Neural progenitor cell (in vitro differentiated cells): Measurements from ENCODE around the gene MARCO. TPM values are rescaled to one million over a fixed set of nuclear protein-coding genes. Genes with fewer than 3 reads are reported as not detected.

Experiments
- DNase-seq: peaks from one replicate; pipeline ENCODE4 v3.0.0-alpha.2; 2016; ENCODE audit warnings: low spot score
- H2AFZ ChIP-seq: fragments of 200-600 bp; sonication (generic); replicated peaks from 2 replicates; pipeline ENCODE4 v1.6.1; 2016; ENCODE audit warnings: antibody characterized with exemption
- H3F3A ChIP-seq: fragments of 200-600 bp; sonication (generic); 2 replicates; pipeline ENCODE4 v1.6.1; 2016; ENCODE audit warnings: antibody characterized with exemption, low read depth
- H3K27ac ChIP-seq: fragments of 200-600 bp; sonication (generic); 2 replicates; pipeline ENCODE4 v1.5.1; 2016; ENCODE audit warnings: mild to moderate bottlenecking
- H3K27me3 ChIP-seq: fragments of 200-600 bp; sonication (generic); 2 replicates; pipeline ENCODE4 v1.6.1; 2016; ENCODE audit warnings: mild to moderate bottlenecking, moderate library complexity
- H3K36me3 ChIP-seq: fragments of 200-600 bp; sonication (generic); 2 replicates; pipeline ENCODE4 v1.5.1; 2016
- H3K4me1 ChIP-seq: fragments of 200-600 bp; sonication (generic); 2 replicates; pipeline ENCODE4 v1.6.1; 2016; ENCODE audit warnings: mixed run types
- H3K4me2 ChIP-seq: fragments of 200-600 bp; sonication (generic); 2 replicates; pipeline ENCODE4 v1.6.1; 2016
- H3K4me3 ChIP-seq: fragments of 200-600 bp; sonication (generic); 2 replicates; pipeline ENCODE4 v1.5.1; 2016
- H3K79me2 ChIP-seq: fragments of 200-600 bp; sonication (generic); 2 replicates; pipeline ENCODE4 v1.6.1; 2016; ENCODE audit warnings: low read depth
- H3K9ac ChIP-seq: fragments of 200-600 bp; sonication (generic); 2 replicates; pipeline ENCODE4 v1.6.1; 2016
- H3K9me3 ChIP-seq: fragments of 200-600 bp; sonication (generic); 2 replicates; pipeline ENCODE4 v1.5.1; 2016; ENCODE audit warnings: low read depth
- H4K20me1 ChIP-seq: fragments of 200-600 bp; sonication (generic); 2 replicates; pipeline ENCODE4 v1.6.1; 2016; ENCODE audit warnings: low read depth
- H3K27ac Mint-ChIP-seq: 3 replicates; pipeline ENCODE4 v1.8.0; 2021; ENCODE audit warnings: mixed read lengths
- H3K27me3 Mint-ChIP-seq: 2 replicates; pipeline ENCODE4 v1.8.0; 2022; ENCODE audit warnings: low read depth, mild to moderate bottlenecking, inconsistent platforms, moderate library complexity, mixed read lengths; ENCODE audit not compliant: insufficient read depth
- H3K36me3 Mint-ChIP-seq: 3 replicates; pipeline ENCODE4 v1.8.0; 2021; ENCODE audit warnings: mixed read lengths
- H3K4me1 Mint-ChIP-seq: 3 replicates; pipeline ENCODE4 v1.8.0; 2021; ENCODE audit warnings: mixed read lengths
- H3K4me3 Mint-ChIP-seq: 3 replicates; pipeline ENCODE4 v1.8.0; 2021; ENCODE audit warnings: mild to moderate bottlenecking, moderate library complexity, mixed read lengths
- H3K9me3 Mint-ChIP-seq: 3 replicates; pipeline ENCODE4 v1.8.0; 2020; ENCODE audit warnings: mixed read lengths
- EZH2 ChIP-seq: fragments of 200-600 bp; sonication (generic); IDR thresholded peaks from 2 replicates; pipeline ENCODE4 v1.6.1; 2017; ENCODE audit warnings: antibody characterized with exemption, mild to moderate bottlenecking, moderate library complexity
- EZH2phosphoT487 ChIP-seq: fragments of 200-600 bp; sonication (generic); IDR thresholded peaks from 2 replicates; pipeline ENCODE4 v1.6.1; 2017; ENCODE audit warnings: antibody characterized with exemption
- total RNA-seq: library from RNA; depleted of rRNA; stranded (reverse); fragments of >200 nt; gene quantifications from 2 replicates; pipeline ENCODE4 v1.2.3, GENCODE V29; 2015; ENCODE audit warnings: low replicate concordance
- TF ChIP-seq, protein P1 (sequence below): fragments of 200-600 bp; sonication (generic); IDR thresholded peaks from 2 replicates; pipeline ENCODE4 v1.5.1; 2017; ENCODE audit warnings: antibody characterized with exemption, mild to moderate bottlenecking

The MARCO gene
- total RNA-seq, 1 donor from 2014 or later: not detected

DNA sequence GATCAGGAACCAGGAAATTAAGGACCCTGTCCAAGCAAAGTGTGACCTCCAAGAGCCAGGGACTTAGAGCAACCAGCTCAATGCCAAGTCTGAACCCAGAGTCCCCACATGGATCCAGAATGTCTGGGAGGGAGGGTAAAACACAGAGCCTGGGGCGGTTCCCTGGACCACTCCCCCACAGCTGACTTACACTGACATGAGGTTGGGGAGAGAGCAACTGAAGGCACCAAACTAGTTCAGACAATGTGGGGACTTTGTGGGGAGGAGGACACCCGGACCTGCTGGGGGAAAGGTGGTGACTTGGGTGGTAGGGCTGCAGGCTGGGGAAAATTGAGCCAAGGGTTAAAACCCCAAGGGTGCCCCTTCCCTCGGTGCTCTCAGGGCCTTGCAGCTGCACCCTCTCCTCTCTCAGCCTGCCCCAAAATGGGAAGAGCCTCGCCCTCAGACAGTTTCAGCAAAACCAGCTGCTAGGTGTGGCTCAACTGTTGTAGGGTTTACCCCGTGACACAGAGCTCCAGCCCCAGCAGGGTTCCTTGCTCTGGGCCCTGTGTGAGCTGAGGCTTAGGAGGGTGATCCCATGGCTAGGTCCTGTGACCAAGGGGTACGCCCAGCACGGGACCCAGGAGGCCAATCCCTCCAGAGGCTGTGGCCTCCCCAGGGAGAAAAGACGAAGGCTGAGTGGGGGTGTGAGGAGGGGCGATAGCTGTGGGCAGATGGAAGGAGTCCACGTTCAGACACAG, 28.6 kb downstream of the MARCO start:
- Histone ChIP-seq H3K4me2 (no peak overlapping the region), H3K27ac (no peak overlapping the region), H3K27me3 (peaks cover 29% of the 10 kb centered on the region), H3K4me3 (no peak overlapping the region), H3K9me3 (no peaks in the 10 kb centered on the region), H3K9ac (no peak overlapping the region), H3K36me3 (no peaks in the 10 kb centered on the region), H3F3A (peaks cover 8% of the 10 kb centered on the region), H3K4me1 (peaks cover 11% of the 10 kb centered on the region), H3K79me2 (no peaks in the 10 kb centered on the region), H2AFZ (no peak overlapping the region), H4K20me1 (no peaks in the 10 kb centered on the region)
- Mint-ChIP-seq H3K4me3 (no peak overlapping the region), H3K4me1 (peaks cover 6% of the 10 kb centered on the region), H3K27me3 (peaks cover 2% of the 10 kb centered on the region), H3K27ac (no peak overlapping the region), H3K36me3 (no peaks in the 10 kb centered on the region), H3K9me3 (no peaks in the 10 kb centered on the region)
- TF ChIP-seq, protein P1, sequence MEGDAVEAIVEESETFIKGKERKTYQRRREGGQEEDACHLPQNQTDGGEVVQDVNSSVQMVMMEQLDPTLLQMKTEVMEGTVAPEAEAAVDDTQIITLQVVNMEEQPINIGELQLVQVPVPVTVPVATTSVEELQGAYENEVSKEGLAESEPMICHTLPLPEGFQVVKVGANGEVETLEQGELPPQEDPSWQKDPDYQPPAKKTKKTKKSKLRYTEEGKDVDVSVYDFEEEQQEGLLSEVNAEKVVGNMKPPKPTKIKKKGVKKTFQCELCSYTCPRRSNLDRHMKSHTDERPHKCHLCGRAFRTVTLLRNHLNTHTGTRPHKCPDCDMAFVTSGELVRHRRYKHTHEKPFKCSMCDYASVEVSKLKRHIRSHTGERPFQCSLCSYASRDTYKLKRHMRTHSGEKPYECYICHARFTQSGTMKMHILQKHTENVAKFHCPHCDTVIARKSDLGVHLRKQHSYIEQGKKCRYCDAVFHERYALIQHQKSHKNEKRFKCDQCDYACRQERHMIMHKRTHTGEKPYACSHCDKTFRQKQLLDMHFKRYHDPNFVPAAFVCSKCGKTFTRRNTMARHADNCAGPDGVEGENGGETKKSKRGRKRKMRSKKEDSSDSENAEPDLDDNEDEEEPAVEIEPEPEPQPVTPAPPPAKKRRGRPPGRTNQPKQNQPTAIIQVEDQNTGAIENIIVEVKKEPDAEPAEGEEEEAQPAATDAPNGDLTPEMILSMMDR: no peak
- TF ChIP-seq EZH2 (no peak), EZH2phosphoT487 (no peak)
- DNase-seq: no peak

DNA sequence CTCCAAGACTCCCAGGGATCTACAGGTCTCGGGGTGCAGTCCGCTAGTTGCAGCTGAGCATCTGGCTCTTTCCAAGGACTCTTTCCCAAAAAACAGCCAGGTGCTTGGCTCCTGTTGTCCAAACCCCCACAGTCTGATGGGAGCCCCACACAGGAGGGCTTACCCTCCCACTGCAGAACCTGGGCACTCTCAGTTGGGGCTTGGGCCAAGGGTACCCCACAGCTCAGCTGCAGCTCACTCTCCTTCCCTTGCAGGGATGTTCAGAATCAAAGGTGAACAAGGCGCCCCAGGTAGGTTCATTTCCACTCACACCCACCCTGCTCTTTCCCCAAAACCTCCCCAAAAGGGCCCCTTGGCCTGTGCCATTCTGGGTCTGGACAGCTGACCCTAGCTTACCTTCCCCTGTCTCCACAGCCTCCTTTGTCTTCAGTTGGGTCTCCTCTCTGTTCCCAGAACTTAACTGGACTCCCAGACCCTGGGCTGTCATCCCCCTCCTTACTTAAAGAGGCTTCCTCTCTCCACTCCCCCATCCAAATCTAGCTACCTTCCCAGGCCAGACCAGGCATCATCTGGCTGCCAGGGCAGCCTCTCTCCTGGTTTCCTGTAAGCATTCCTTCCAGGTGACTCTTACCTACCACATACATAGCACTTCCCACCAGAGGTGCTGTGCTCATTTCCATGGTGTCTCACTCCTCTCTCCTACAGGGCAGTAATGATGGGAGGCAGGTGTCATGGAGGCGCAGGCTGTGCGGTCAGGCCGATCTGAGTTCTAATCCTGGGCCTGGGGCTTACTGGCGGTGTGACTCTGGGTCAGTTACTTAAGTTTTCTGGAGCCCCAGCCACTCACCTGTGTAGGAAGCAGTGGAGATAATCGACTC, 29.5 kb downstream of the MARCO start:
- Histone ChIP-seq H4K20me1 (no peaks in the 10 kb centered on the region), H3K27ac (no peak overlapping the region), H3K4me3 (no peak overlapping the region), H3K27me3 (peaks cover 37% of the 10 kb centered on the region), H3K9me3 (no peaks in the 10 kb centered on the region), H3K4me1 (peaks cover 14% of the 10 kb centered on the region), H3K36me3 (no peaks in the 10 kb centered on the region), H2AFZ (no peak overlapping the region), H3K4me2 (no peak overlapping the region), H3K9ac (no peak overlapping the region), H3F3A (peaks cover 11% of the 10 kb centered on the region), H3K79me2 (no peaks in the 10 kb centered on the region)
- H3K36me3 Mint-ChIP-seq: no peaks in the 10 kb centered on the region
- H3K27ac Mint-ChIP-seq: no peak overlapping the region
- no peak overlapping the region for H3K4me3 Mint-ChIP-seq
- peaks cover 3% of the 10 kb centered on the region for H3K9me3 Mint-ChIP-seq
- no peak for DNase-seq
- peaks cover 6% of the 10 kb centered on the region for H3K4me1 Mint-ChIP-seq
- TF ChIP-seq, protein P1: no peak
- TF ChIP-seq EZH2phosphoT487 (no peak), EZH2 (no peak)
- H3K27me3 Mint-ChIP-seq: peaks cover 2% of the 10 kb centered on the region

DNA sequence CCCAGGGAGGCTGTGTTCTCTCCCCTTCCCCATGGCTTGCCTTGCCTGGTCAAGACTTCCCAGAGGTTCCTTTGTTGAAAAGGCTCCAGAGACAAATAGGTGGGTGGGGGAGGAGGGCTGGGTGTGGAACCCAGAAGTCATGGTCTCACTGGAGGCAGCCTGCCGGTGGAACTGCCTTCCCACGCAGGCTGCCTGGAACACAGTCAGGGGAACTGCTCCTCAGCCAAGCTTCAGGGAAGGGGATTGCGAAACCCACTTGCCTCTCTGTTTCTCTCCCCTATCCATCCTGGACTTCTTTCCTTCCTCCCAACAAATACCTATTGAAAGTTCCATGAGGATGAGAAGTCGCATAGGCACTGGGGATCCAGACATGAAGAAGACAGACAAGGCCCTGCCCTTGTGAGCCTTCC, 31.6 kb downstream of the MARCO start:
- H3K27me3 Mint-ChIP-seq: peaks cover 10% of the 10 kb centered on the region
- DNase-seq: no peak
- peaks cover 11% of the 10 kb centered on the region for H3F3A ChIP-seq
- peaks cover 57% of the 10 kb centered on the region for H3K27me3 ChIP-seq
- no peak overlapping the region for H3K4me3 ChIP-seq
- no peak overlapping the region for H2AFZ ChIP-seq
- no peaks in the 10 kb centered on the region for H3K79me2 ChIP-seq
- H3K9ac ChIP-seq: no peak overlapping the region
- peaks cover 6% of the 10 kb centered on the region for H3K4me1 Mint-ChIP-seq
- no peaks in the 10 kb centered on the region for H4K20me1 ChIP-seq
- no peaks in the 10 kb centered on the region for H3K36me3 Mint-ChIP-seq
- H3K27ac Mint-ChIP-seq: no peak overlapping the region
- H3K9me3 ChIP-seq: no peaks in the 10 kb centered on the region
- H3K4me3 Mint-ChIP-seq: no peak overlapping the region
- no peaks in the 10 kb centered on the region for H3K36me3 ChIP-seq
- TF ChIP-seq EZH2phosphoT487: no peak
- TF ChIP-seq, protein P1: no peak
- no peak for TF ChIP-seq EZH2
- H3K27ac ChIP-seq: no peak overlapping the region
- peaks cover 14% of the 10 kb centered on the region for H3K4me1 ChIP-seq
- no peak overlapping the region for H3K4me2 ChIP-seq
- H3K9me3 Mint-ChIP-seq: peaks cover 4% of the 10 kb centered on the region
